Endothelial cell of umbilical vein (primary cell): Measurements from ENCODE around the gene CASP9. TPM values are rescaled to one million over a fixed set of nuclear protein-coding genes. Genes with fewer than 3 reads are reported as not detected.
"Not testable (repeated sequence)": the region's sequence is repeated elsewhere in the genome, so short reads cannot be mapped to it uniquely, and the experiment has no call there.

Experiments used
- BruUV-seq: library from RNA; stranded (reverse); fragments of 400-500 nt; replicated peaks from 2 replicates; lab custom pipeline; 2021; lab: Mats Ljungman, UMichigan
- CTCF ChIA-PET: fragments of 300-600, 350-600 bp; sonication (Branson Sonifier 250); formaldehyde crosslinking; loops from one replicate; lab custom pipeline; 2021; ENCODE audit warnings: antibody characterized with exemption, inconsistent platforms; lab: Charles Lee
- POLR2A ChIA-PET: fragments of 300-600, 350-600 bp; sonication (Branson Sonifier 250); formaldehyde crosslinking; loops from one replicate; lab custom pipeline; 2021; ENCODE audit warnings: antibody characterized with exemption, inconsistent platforms; lab: Charles Lee
- DNase-seq: peaks from one replicate; pipeline ENCODE4 v3.0.0-alpha.2; 2011; ENCODE audit warnings: low read depth, low spot score
- FAIRE-seq: peaks from 2 replicates; lab custom pipeline; 2011; peaks lifted over from hg19 to GRCh38; lab: Jason Lieb, UNC
- H2AFZ ChIP-seq: 2 replicates; pipeline ENCODE4 v1.6.0; 2012; ENCODE audit warnings: low read depth, low read length, control low read depth, inconsistent platforms
- H3K27ac ChIP-seq: 2 replicates; pipeline ENCODE4 v1.5.1; 2011; ENCODE audit warnings: low read depth, mild to moderate bottlenecking, control low read depth, low read length, moderate library complexity; ENCODE audit not compliant: insufficient read depth
- H3K27me3 ChIP-seq, 2 experiments: 2 replicates each; pipeline versions ENCODE4 v1.6.0 to v1.6.1; 2011; ENCODE audit warnings: low read length in 2 of 2, mixed read lengths in 1 of 2; ENCODE audit not compliant: control insufficient read depth in 2 of 2, insufficient read depth in 2 of 2
- H3K36me3 ChIP-seq, 2 experiments: 2 replicates in 1 of 2; 3 replicates in 1 of 2; pipeline ENCODE4 v1.5.1; 2011; ENCODE audit warnings: low read length in 2 of 2, mild to moderate bottlenecking in 1 of 2, moderate library complexity in 1 of 2; ENCODE audit not compliant: control insufficient read depth in 2 of 2, insufficient read depth in 2 of 2; ENCODE audit errors: extremely low read depth in 1 of 2
- H3K4me1 ChIP-seq: 3 replicates; pipeline ENCODE4 v1.5.1; 2011; ENCODE audit warnings: mild to moderate bottlenecking, low read length; ENCODE audit not compliant: control insufficient read depth, insufficient read depth; ENCODE audit errors: extremely low read depth
- H3K4me2 ChIP-seq: 2 replicates; pipeline ENCODE4 v1.6.1; 2011; ENCODE audit warnings: low read length, control low read depth, mixed read lengths; ENCODE audit not compliant: insufficient read depth
- H3K4me3 ChIP-seq, 3 experiments: fragments of 200-600 bp in 1 of 3; sonication (generic), shearing (Covaris generic) in 1 of 3; replicated peaks in 1 of 3; 2 replicates each; pipeline ENCODE4 v1.5.1; 2011 to 2016; ENCODE audit warnings: control low read depth in 3 of 3, low read length in 3 of 3, mild to moderate bottlenecking in 2 of 3, inconsistent platforms in 1 of 3, low read depth in 1 of 3, moderate library complexity in 1 of 3; ENCODE audit not compliant: insufficient read depth in 1 of 3
- H3K79me2 ChIP-seq: 2 replicates; pipeline ENCODE4 v1.6.0; 2012; ENCODE audit warnings: low read length, inconsistent platforms; ENCODE audit not compliant: control insufficient read depth, insufficient read depth
- H3K9ac ChIP-seq: replicated peaks from 2 replicates; pipeline ENCODE3; 2011; ENCODE audit warnings: low read length, control low read depth; ENCODE audit not compliant: insufficient read depth; ENCODE audit errors: extremely low read depth
- H3K9me1 ChIP-seq: replicated peaks from 3 replicates; pipeline ENCODE4 v1.6.0; 2011; ENCODE audit warnings: mild to moderate bottlenecking, low read length; ENCODE audit not compliant: control insufficient read depth, insufficient read depth; ENCODE audit errors: extremely low read depth
- H3K9me3 ChIP-seq: replicated peaks from 2 replicates; pipeline ENCODE4 v1.5.1; 2012; ENCODE audit warnings: low read length, inconsistent platforms; ENCODE audit not compliant: control insufficient read depth, insufficient read depth
- H4K20me1 ChIP-seq: replicated peaks from 2 replicates; pipeline ENCODE3; 2011; ENCODE audit warnings: mild to moderate bottlenecking, low read length; ENCODE audit not compliant: control insufficient read depth, insufficient read depth; ENCODE audit errors: extremely low read depth
- EZH2 ChIP-seq: IDR thresholded peaks from 2 replicates; pipeline ENCODE4 v1.6.1; 2012; ENCODE audit warnings: borderline replicate concordance, low read depth, mild to moderate bottlenecking, moderate library complexity, low read length, inconsistent platforms; ENCODE audit not compliant: severe bottlenecking
- dilution Hi-C: fragments of 300-500 bp; cut with MboI; formaldehyde crosslinking; loops from one replicate; pipeline ENCODE4 v1.15.0; 2019; ENCODE audit warnings: low sequenced_read_pairs; ENCODE audit not compliant: extremely low pct_ligation_motif_present
- intact Hi-C: fragments of 100-400 bp; cut with micrococcal nuclease; formaldehyde crosslinking; loops from one replicate; pipeline ENCODE4 v1.10.0; 2022
- polyA plus RNA-seq, 4 experiments: library from polyadenylated mRNA; depleted of rRNA in 3 of 4; stranded (reverse) in 3 of 4; unstranded in 1 of 4; fragments of >200 nt; gene quantifications; 2 replicates each; pipeline versions ENCODE4 v1.2.1 to v1.2.3, GENCODE V29; 2011 to 2012; ENCODE audit warnings: missing spikeins in 1 of 4
- total RNA-seq: library from RNA; stranded (reverse); gene quantifications from 2 replicates; pipeline ENCODE4 v1.2.3, GENCODE V29; 2021

The CASP9 gene
- total and polyA plus RNA-seq, 2 donors (not counting 3 experiments of a cell fraction or from before 2014, with no cell fraction given): 10.5 to 14.1 TPM

GRCh38 chr1:15485636-15486035 lies 38.4 kb downstream of the CASP9 start:
- Histone ChIP-seq H3K9ac (no peak overlapping the region), H3K27me3 (no peaks in the 10 kb centered on the region), H3K9me1 (no peaks in the 10 kb centered on the region), H3K27ac (no peak overlapping the region), H3K4me3 (no peak overlapping the region), H3K79me2 (no peaks in the 10 kb centered on the region), H4K20me1 (no peaks in the 10 kb centered on the region), H2AFZ (no peak overlapping the region), H3K4me1 (no peaks in the 10 kb centered on the region), H3K36me3 (no peaks in the 10 kb centered on the region), H3K9me3 (no peaks in the 10 kb centered on the region), H3K4me2 (no peak overlapping the region)
- dilution Hi-C loops: no loop called here
- TF ChIP-seq EZH2: no peak
- ChIA-PET POLR2A (no interaction called here), CTCF (no interaction called here)
- no peak for FAIRE-seq
- no TSS peak for BruUV-seq
- intact Hi-C loops: no loop called here
- DNase-seq: no peak

- H2AFZ ChIP-seq, H3K9me3 ChIP-seq, BruUV-seq, H3K4me2 ChIP-seq, H3K27ac ChIP-seq, H3K9ac ChIP-seq, H3K27me3 ChIP-seq, FAIRE-seq, H3K36me3 ChIP-seq, intact Hi-C loops, H3K4me1 ChIP-seq, DNase-seq, H4K20me1 ChIP-seq, H3K79me2 ChIP-seq, H3K4me3 ChIP-seq, POLR2A ChIA-PET, H3K9me1 ChIP-seq, dilution Hi-C loops, CTCF ChIA-PET: not testable (repeated sequence)
Measured at GRCh38 chr1:15484443-15484842, 39.6 kb downstream of the CASP9 start.
